Sciatic nerve (tissue), 2 donors: ENCODE measurements around the gene RAMACL. TPM values are rescaled to one million over a fixed set of nuclear protein-coding genes. Genes with fewer than 3 reads are reported as not detected.
"Not testable (repeated sequence)": the region's sequence is repeated elsewhere in the genome, so short reads cannot be mapped to it uniquely, and the experiment has no call there.

Experiments used
- ATAC-seq: fragments of 200-7000 bp; cut with Tn5 transposase; one replicate; pipeline ENCODE4 v1.9.1; 2020; ENCODE audit warnings: mild to moderate bottlenecking, moderate library complexity
- DNase-seq: peaks from one replicate; pipeline ENCODE4 v3.0.0-alpha.2; 2020; ENCODE audit warnings: low spot score
- intact Hi-C: fragments of 100-400 bp; cut with DNase I; formaldehyde crosslinking; loops from one replicate; pipeline ENCODE4 v1.14.2; 2022
- total RNA-seq: library from RNA; stranded (reverse); fragmentation: NEBNext Ultra II Directional; extraction: Animal tissue kit (Norgen Biotek cat#: 25700); gene quantifications from one replicate; pipeline ENCODE4 v1.2.1, GENCODE V29; 2021
- donor health status: DM: no; HTN: no; CAD: no.
- donor health status: DM: no; HTN: no; CAD: no.

Gene RAMACL
- total RNA-seq, 1 donor from 2014 or later = 4.3 TPM

DNA sequence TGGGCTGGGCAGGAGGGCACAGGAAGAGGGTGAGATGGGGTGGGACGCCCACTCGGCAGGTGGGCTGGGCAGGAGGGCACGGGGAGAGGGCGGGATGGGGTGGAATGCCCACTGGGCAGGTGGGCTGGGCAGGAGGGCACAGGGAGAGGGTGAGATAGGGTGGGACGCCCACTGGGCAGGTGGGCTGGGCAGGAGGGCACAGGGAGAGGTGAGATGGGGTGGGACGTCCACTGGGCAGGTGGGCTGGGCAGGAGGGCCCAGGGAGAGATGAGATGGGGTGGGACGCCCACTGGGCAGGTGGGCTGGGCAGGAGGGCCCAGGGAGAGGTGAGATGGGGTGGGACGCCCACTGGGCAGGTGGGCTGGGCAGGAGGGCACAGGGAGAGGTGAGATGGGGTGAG, 4.7 kb downstream of the RAMACL start:
- DNase-seq, ATAC-seq, intact Hi-C loops: not testable (repeated sequence)

DNA sequence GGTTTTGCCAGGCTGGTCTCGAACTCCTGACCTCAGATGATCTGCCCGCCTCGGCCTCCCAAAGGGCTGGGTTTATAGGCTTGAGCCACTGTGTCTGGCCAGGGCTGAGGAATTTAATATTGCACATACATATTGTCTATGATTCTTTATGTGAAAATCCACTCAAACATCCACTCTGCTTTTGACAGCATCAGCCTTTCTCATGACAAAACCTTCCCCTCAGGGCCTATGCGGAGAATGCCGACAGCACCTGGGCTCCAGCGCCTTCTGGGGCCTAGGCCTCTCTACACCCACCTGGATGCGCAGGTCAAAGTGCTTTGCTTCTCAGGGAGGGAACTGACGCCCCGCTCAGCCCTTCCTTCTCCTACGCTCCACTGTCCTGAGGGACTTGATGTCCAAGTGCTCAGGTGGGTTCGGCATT, 5.4 kb downstream of the RAMACL start:
- no peak for ATAC-seq
- intact Hi-C loops = no loop called here
- DNase-seq = no peak

DNA sequence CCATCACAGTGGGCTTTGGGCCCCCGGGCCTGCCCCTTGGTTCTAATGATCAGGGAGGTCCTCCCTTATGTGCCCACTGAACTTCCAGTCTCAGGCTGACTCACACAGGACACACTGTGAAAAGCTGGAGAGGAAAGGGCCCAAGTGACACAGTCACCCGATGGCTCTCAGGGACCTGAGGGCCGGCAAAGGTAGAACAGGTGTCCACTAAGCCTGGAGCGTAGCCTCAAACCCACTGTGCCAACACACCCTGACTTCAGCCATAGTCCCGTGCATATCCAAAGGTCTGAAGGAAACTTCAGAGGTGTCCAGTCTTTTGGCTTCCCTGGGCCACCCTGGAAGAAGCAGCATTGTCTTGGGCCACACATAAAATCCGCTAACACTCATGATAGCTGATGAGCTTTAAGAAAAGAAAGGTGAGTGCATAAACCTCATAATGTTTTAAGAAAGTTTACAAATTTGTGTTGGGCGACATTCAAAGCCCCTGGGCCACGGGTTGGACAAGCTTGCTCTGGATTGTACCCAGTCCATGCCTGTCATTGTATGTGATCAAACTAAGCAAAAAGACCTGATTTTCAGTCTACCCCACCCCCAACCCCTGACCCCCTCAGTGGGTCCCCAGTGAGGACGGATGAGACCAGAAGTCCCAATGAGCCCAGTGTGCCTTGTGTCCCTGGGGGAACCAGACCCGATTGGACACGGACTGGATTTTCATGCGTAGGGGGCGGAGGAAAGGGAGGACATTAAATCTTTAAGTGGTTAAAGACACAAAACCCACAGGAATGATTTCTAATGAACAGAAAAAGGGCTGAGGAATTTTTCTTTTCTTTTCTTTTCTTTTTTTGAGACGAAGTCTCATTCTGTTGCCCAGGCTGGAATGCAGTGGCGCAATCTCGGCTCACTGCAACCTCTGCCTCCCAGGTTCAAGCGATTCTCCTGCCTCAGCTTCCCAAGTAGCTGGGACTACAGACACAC, 6.1 kb downstream of the RAMACL start:
- ATAC-seq (no peak), DNase-seq (no peak)
- intact Hi-C loops = no loop called here

DNA sequence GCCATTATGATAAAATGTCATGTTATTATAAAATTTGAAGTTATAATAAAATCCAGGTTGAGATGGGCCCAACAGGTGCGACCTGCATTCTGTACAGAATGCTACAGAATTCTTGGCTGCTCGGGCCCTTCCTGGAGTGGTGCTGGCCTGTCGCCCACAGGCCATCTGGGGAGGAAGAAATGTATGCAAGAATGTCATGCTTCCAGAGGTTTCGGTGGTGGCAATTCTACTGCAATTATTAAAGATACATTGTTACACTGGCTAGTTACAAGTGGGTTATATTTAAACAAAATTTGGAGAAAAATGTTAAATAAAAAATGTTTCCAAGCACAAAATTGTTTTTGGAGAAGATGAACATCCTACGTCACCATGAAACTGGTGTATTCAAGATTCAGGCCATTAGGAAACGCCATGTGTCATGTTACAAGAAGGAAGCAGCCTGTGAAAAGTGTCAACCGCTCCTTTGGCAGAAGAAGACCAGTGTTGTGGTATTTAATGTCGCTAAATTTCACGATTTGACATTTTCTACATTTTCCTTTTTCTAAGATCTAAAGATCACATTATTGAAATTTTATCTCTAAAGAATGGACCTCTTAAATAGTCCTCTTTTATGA, 7.1 kb downstream of the RAMACL start:
- ATAC-seq = no peak
- no peak for DNase-seq
- intact Hi-C loops = no loop called here

DNA sequence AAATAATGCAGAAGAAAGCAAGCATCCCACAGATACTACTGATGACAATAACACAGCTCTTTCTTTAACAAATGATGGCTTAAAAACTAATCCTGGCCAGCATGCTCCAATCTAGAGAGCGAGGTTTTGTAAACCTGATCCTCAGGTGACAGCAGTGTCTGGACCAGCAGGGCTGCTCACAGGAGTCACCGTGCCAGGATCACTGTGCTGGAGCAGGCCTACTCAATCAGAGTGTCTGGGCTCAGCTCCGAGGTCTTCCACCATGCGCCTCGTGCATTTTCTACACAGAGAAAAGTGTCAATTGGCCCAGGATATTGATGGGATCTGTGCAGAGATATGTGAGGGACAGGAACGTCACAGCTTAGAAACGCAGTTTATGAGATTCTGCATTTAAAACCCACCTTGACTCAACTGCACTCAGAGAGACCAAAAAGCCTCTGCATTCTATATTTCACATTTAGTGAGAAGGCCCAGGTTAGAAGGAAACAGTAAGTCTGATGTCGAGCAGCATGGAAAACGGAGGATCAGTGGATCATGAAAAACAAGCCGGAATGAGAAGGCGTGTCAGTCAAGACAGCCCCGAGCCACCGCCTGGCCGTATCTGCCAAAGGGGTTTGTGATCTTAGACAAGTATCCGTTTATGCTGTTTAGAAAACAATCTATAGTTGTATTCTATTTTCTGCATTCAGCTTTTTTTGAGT, 7.8 kb downstream of the RAMACL start:
- DNase-seq = no peak
- ATAC-seq = no peak
- intact Hi-C loops = no loop called here

DNA sequence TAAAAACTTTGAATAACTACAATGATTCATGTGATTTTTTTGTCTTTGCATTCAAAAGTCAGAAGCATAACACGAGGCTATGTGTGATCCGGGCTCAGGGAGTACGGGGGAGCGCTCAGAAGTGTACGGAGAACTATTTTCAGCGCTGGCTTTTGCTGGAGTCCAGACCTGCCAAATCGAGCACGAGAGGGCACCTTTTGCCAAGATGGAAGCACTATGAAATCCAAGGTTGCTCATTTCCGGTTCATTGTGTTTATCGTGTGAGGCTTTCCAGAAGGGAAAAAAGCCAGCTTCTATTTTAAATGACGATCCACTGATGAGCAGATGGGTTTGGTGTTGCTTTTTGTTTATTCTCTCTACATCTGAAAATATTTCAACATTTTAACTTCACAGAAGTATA, 11.3 kb downstream of the RAMACL start:
- DNase-seq = no peak
- intact Hi-C loops = no loop called here
- no peak for ATAC-seq

DNA sequence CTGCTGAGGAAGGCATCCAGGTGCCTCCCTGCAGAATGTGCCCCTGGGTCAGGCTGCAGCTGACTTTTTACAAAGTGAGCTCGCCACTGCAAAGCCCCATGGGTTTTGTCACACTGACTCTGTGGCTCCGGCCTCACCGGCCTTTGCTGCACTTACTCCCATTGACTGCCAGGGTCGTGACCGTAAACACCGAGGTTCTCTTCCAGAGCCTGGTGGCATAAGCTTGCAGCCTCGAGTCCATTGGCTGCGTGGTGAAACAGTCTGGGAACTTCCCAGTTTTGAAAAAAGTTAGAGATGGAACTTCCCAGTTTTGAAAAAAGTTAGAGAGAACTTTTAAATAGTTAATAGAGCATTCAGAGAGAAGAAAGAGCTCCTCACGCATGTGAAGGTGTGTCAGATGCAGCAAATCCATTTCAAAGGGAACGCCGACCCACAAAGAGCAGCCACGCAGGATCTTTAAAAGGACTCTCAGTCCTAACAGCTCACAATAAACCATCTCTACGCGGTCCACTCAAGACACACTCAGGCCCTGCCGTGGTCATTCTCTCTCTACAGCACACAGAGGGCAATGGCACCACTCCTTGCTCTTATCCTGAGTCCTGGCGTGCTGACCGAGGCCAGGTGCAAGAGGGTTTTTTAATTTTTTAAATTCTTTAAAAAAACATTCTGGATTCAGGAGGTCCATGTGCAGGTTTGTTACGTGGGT, 12.8 kb downstream of the RAMACL start:
- no peak for DNase-seq
- intact Hi-C loops = no loop called here
- no peak for ATAC-seq

DNA sequence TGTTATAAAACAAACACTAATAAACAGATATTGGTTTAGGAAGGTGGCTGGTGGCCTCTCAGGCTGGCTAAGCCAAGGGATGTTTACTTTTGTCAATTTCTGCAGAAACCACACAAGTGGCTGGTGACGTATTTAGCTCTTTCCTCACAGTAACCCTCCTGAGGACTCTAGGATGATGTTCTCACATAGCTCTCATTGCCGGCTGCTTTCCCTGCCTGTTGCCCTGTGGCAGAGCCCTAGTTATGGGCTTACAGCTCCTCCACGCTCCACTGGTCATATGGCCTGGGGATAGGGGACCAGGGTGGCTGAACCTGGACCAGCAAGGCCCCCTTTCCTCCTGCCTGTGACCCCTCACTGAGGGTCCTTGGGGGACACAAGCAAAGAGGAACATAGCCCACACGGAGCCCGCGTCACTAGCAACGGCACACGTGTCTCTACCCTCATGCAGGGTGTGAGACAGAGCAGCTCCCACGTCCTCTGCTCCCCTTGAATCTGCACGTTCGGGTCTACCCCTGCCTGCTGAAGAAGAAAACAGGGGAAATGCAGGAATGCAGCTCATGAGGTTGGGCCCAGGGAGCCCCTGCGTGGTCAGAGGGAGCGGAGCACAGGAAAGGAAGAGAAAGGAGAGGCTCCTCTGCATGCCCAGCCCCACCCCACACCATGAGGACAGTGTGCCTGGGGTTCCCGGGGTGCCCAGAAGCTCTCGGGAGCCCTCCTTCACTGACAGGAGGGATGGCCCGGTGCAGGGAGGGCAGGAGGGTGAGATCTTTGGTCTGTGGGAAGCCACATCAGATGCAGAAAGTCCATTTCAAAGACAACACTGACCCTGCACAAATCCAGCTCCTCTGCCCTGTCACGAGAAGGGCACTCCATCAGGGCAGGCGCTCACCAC, 13.9 kb downstream of the RAMACL start:
- no peak for DNase-seq
- intact Hi-C loops = no loop called here
- ATAC-seq = peak; percentile 95

DNA sequence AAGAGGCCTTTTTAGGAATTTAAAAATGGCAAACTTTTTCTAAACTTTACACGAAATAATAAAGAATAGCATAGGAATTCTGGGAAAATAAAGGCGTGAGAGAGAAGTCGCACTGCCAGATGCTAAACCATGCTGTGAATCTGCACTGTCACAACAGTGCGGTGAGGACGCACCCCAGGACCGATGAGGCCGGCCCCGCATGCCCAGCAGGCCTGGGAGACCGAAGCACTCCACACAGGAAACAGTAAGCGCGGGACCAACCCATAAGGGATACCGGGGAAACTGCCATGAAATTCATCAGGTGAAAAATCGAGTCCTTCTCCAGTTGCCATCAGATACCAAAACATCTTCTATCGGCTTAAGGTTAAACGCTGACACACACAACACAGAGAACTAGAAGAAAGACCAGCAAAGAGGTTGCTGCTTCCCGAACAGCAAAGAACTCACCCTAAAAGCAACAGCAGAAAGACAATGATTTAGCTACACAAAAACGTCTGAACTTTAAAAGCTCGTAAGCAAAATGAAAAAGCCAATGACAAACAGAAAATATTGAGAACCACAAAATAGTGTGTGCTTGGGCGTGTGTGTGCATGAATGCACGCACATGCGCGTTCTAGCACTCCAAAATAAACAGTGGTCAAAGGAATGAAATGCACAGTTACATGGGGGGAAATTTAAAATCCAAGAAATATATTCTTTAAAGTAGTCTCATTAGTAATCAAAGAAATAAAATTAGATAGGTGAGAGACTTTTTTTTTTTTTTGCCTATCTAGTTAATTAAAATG, 15.4 kb downstream of the RAMACL start:
- ATAC-seq (no peak), DNase-seq (no peak)
- intact Hi-C loops = no loop called here

DNA sequence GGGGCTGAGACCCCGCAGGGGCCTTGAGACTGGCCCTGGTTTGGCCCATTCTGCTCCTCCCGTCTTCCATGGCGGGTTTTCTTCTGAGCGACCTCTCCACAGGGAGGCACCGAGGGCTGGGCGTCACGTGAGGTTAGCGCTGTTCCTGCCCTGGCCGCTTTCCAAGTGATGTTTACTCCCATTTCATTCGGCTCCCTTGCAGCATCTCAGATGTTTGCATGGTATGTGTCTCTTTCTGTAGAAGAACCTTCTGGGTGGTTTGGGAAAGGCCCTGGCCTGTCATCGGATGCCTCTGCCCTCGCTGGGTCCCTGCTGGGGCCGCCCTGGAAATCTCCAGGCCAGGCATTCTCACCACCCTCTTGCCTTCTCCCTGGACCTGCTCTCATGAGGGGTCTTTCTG, 17.3 kb downstream of the RAMACL start:
- intact Hi-C loops = no loop called here
- no peak for DNase-seq
- ATAC-seq = no peak

DNA sequence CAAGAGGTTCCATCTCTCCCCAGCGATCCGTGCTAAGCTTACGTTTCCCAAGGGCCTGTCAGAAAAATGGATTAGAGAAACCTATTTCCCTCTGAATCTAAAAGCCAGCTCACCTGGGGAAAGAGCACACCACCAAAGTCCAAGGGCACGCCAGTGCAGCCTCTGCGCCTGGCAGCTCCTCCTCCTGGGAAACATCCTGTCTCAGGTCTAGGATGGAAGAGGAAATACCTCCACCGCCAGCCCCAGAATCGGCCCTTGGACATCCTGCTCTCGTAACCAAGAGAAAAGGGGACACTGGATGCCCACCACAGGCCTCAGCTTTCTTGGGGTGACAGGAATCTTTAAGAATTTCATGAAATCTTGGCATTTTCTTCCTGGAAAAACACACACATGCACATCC, 18.7 kb downstream of the RAMACL start:
- no peak for ATAC-seq
- intact Hi-C loops = no loop called here
- DNase-seq = no peak

DNA sequence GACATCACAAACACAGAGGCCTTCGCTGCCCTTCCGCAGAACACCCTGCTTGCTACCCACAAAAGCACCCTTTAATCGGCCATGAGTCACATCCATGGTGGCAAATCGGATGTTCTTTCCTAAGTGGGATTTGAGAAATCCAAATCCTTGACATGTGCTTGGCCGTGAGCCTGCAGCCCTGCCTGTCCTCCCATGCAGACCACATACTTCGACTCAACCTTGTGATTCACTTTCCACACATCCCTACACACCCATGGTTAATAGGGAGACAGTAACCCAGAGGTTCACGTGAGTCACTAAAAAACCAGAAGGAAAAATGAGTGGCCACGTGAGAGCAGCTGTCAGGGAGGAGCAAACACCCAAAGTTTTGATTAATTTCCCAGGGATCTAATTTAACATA, 19.4 kb downstream of the RAMACL start:
- intact Hi-C loops = no loop called here
- ATAC-seq = peak; percentile 32
- DNase-seq = no peak

DNA sequence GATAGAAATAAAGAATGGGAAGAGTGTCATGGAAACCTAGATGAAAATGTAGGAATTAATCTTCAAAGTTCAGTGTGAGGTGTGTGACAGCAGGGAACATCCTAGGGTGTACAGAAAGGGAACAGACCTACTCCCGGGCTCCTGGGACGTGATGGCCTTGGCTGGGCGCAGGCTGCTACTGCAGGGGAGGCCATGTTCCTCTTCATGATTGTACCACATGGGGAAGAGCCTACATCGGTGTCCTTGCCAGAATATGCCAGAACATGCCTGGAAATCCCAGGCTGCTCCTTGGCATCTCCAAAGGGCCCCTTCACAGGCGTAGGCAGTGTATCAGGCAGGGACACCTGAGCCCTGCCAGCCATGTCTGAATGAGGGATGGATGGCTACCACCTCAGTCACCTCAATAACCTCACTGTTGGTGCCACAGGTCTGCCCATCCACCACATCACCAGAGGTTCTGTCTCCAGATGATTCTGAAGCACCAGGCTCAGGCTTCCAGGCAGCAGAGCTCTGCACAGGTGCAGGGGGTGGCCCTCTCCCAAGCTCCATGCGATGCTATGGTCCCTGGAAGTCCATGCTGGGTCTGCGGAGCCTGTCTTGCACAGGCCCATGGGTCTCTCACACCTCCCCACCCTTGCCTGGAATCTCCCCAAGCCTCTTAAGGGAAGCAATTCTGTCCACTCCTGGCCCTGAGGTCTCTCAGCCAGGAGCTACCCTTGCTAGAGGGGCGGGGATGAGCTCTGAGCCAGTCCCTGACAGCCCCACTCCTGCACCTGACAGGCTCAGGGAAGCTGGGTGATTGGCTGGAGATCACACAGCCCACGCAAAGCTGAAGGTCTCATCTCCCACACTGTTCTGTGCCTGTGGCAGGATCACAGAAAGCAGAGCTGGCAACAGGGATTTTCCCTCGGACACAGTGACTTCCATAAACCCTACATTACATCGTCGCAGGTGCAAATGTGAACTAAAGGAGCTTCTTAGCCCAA, 20.2 kb downstream of the RAMACL start:
- intact Hi-C loops = no loop called here
- no peak for ATAC-seq
- no peak for DNase-seq

DNA sequence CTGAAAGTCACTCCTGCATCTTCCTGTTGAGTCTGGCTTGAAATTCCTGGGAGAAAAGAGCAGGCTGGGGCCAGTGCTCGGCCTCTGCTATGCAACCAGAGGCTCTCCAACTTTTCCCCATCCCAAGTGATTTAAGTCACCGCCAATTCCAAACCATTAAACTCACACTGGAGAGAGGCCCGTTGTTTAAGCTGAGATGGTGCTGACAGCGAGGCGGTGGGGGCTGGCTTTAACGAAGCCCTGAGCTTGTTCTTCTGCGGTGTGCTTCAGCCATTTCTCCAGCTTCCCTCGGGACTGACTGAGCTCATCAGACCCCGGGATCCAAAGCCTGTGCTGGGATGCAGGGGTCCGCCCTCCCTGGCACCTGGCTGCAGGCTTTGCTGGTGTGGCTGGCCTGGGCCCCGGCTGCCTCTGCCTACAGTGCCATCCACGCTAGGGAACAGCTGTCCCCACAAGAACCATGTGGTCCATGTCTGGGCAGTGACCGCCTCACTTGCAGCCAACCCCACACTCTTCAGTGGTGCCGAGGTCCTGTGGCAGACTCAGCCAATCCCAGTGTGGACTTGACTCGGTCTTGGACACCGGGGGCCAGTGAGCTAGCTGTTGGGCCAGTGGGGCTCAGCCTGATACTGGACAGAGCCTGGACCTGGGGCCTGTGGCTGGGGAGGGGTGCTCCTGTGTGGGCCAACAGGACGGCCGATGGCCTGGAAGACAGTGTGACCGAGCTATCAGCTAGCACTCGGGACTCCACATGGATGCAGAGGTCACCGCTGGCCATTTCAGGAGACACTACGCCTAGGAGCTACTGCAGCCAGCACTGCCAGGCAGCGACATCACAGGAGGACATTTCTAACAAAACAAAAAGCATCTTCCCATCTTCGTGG, 21.2 kb downstream of the RAMACL start:
- intact Hi-C loops = no loop called here
- DNase-seq = no peak
- ATAC-seq = no peak

DNA sequence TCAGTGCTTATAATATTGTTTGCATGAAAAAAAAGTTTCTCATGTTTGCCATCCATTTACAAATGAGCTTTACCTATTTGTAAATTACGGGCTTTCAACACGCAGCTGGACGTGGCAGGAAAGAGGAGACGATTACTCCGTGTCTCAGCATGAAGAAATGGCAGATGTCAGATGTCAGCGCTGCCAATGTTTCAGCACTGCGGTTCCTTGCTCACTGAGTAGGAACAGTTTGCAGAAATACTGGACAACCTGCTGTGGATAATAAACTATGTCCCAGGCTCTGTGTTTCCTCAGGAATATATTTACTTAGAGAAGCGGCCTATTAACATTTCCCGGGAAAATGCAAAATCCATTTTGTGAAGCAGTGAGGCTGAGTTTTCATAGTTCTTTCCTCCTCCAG, 22.7 kb downstream of the RAMACL start:
- intact Hi-C loops = no loop called here
- ATAC-seq = no peak
- no peak for DNase-seq

DNA sequence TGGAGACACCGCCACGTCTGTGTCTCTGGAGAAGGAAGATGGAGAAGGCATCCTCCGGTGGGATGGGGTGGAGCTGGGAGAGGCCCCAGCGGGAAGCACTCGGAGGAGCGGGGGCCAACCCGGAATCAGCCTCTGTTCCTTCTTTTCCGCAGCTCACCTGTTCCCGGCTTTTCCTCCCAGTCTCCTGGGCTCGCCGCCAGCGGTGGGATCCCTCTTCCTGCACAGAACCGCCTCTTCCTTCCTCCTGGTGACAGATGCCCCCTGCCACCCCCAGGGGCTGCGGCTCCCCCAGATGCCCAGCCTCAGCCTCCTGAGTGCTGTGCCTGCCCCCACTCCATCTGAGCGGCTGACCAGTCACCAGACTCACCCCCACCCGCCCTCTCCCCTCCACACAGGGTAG, 23.3 kb downstream of the RAMACL start:
- DNase-seq = no peak
- intact Hi-C loops = no loop called here
- no peak for ATAC-seq
